K562 (cell line): ENCODE data around the gene PODN. TPM values are rescaled to one million over a fixed set of nuclear protein-coding genes. Genes with fewer than 3 reads are reported as not detected.

Experiments used
- ATAC-seq: fragments of 200-7000 bp; cut with Tn5 transposase; 3 replicates; pipeline ENCODE4 v1.9.1; 2020; ENCODE audit warnings: moderate library complexity
- BruUV-seq: library from RNA; stranded (reverse); fragments of 400-500 nt; replicated peaks from 2 replicates; lab custom pipeline; 2021; lab: Mats Ljungman, UMichigan
- CTCF ChIA-PET: fragments of 300-600 bp; formaldehyde crosslinking; extraction: SDS; loops from one replicate; lab custom pipeline; 2021; ENCODE audit warnings: low intra/inter-chr PET ratio; lab: Yijun Ruan, JAX
- POLR2A ChIA-PET: fragments of 300-600, 350-650 bp; sonication (Branson Sonifier 250); formaldehyde crosslinking; extraction: SDS; loops from one replicate; lab custom pipeline; 2021; ENCODE audit warnings: antibody characterized with exemption, inconsistent platforms; lab: Yijun Ruan, JAX
- DNase-seq, 4 experiments: peaks; one replicate each; pipeline versions ENCODE4 v3.0.0 to v3.0.0-alpha.2; 2011 to 2018; ENCODE audit warnings: low spot score in 3 of 4, mixed read lengths in 3 of 4; ENCODE audit errors: extremely low read depth in 1 of 4
- FAIRE-seq: peaks from 2 replicates; lab custom pipeline; 2011; peaks lifted over from hg19 to GRCh38; lab: Jason Lieb, UNC
- H2AFZ ChIP-seq: 2 replicates; pipeline ENCODE4 v1.6.0; 2011; ENCODE audit warnings: low read depth, low read length, control low read depth, inconsistent platforms
- H3K27ac ChIP-seq: fragments of 200-600 bp; 3 replicates; pipeline ENCODE4 v1.8.0; 2011; ENCODE audit warnings: low read depth, mild to moderate bottlenecking, control low read depth, inconsistent platforms, low read length, moderate library complexity, mixed read lengths; ENCODE audit errors: extremely low read depth
- H3K27me3 ChIP-seq, 2 experiments: fragments of 300-600 bp in 1 of 2; 2 replicates in 1 of 2; 3 replicates in 1 of 2; pipeline versions ENCODE4 v1.6.0 to v1.8.0; 2011; ENCODE audit warnings: inconsistent platforms in 2 of 2, low read length in 2 of 2, mild to moderate bottlenecking in 1 of 2, mixed read lengths in 1 of 2, moderate library complexity in 1 of 2; ENCODE audit not compliant: control insufficient read depth in 2 of 2, insufficient read depth in 2 of 2
- H3K36me3 ChIP-seq: fragments of 300-600 bp; 3 replicates; pipeline ENCODE4 v1.8.0; 2011; ENCODE audit warnings: mild to moderate bottlenecking, low read length, inconsistent platforms; ENCODE audit not compliant: control insufficient read depth, insufficient read depth
- H3K4me1 ChIP-seq, 2 experiments: fragments of 200-600 bp in 1 of 2; replicated peaks in 1 of 2; 2 replicates in 1 of 2; 3 replicates in 1 of 2; pipeline versions ENCODE4 v1.5.1 to v1.8.0; 2011; ENCODE audit warnings: inconsistent platforms in 2 of 2, low read length in 2 of 2, mild to moderate bottlenecking in 1 of 2, mixed read lengths in 1 of 2, moderate library complexity in 1 of 2; ENCODE audit not compliant: control insufficient read depth in 2 of 2, insufficient read depth in 2 of 2
- H3K4me2 ChIP-seq: 2 replicates; pipeline ENCODE4 v1.6.1; 2011; ENCODE audit warnings: low read length, control low read depth, inconsistent platforms, mixed read lengths; ENCODE audit not compliant: insufficient read depth
- H3K4me3 ChIP-seq: fragments of 200-600 bp; sonication (generic), shearing (Covaris generic); 2 replicates; pipeline ENCODE4 v1.5.1; 2016; ENCODE audit warnings: control low read depth, inconsistent platforms
- H3K79me2 ChIP-seq: fragments of 200-600 bp; 3 replicates; pipeline ENCODE4 v1.8.0; 2011; ENCODE audit warnings: low read length, inconsistent platforms; ENCODE audit not compliant: control insufficient read depth, insufficient read depth
- H3K9ac ChIP-seq, 2 experiments: 2 replicates each; pipeline versions ENCODE4 v1.6.0 to v1.6.1; 2011; ENCODE audit warnings: low read depth in 2 of 2, low read length in 2 of 2, control low read depth in 1 of 2, inconsistent platforms in 1 of 2, mild to moderate bottlenecking in 1 of 2, mixed read lengths in 1 of 2; ENCODE audit not compliant: insufficient read depth in 1 of 2
- H3K9me1 ChIP-seq: one replicate; pipeline ENCODE4 v1.6.0; 2011; ENCODE audit warnings: inconsistent platforms, mild to moderate bottlenecking, low read length, moderate library complexity; ENCODE audit not compliant: control insufficient read depth, insufficient read depth
- H3K9me3 ChIP-seq: replicated peaks from 2 replicates; pipeline ENCODE4 v1.5.1; 2011; ENCODE audit warnings: low read depth, low read length, inconsistent platforms; ENCODE audit not compliant: control insufficient read depth, insufficient read depth
- H4K20me1 ChIP-seq: replicated peaks from 2 replicates; pipeline ENCODE4 v1.6.1; 2011; ENCODE audit warnings: low read length, inconsistent platforms, mixed read lengths; ENCODE audit not compliant: control insufficient read depth, insufficient read depth
- BACH1 ChIP-seq: fragments of 200-800 bp; sonication (Bioruptor generic); IDR thresholded peaks from 2 replicates; pipeline ENCODE4 v1.6.1; 2016; ENCODE audit warnings: missing genetic modification characterization, missing compliant biosample characterization
- ETV6 ChIP-seq, 3 experiments: fragments of 150-350 bp in 1 of 3; sonication (generic) in 1 of 3; formaldehyde crosslinking in 1 of 3; IDR thresholded peaks; 2 replicates each; pipeline versions ENCODE4 v1.6.1 to v1.8.0; 2014 to 2022; ENCODE audit warnings: borderline replicate concordance in 2 of 3, low read depth in 2 of 3, antibody characterized with exemption in 1 of 3, low read length in 1 of 3, mild to moderate bottlenecking in 1 of 3, missing genetic modification reagents in 1 of 3
- EWSR1 ChIP-seq: fragments of 450-650 bp; IDR thresholded peaks from 2 replicates; pipeline ENCODE4 v1.6.1; 2018; ENCODE audit warnings: borderline replicate concordance, mild to moderate bottlenecking, low read depth, moderate library complexity; ENCODE audit not compliant: partially characterized antibody
- FUS ChIP-seq: fragments of 200-400 bp; formaldehyde crosslinking; optimal IDR thresholded peaks from 2 replicates; pipeline ENCODE3; 2017; ENCODE audit warnings: low read depth, low read length
- HDAC3 ChIP-seq: fragments of 450-650 bp; IDR thresholded peaks from 2 replicates; pipeline ENCODE4 v1.6.1; 2018; ENCODE audit warnings: borderline replicate concordance, mild to moderate bottlenecking, moderate library complexity; ENCODE audit not compliant: partially characterized antibody
- RBM22 ChIP-seq: fragments of 200-400 bp; formaldehyde crosslinking; IDR thresholded peaks from 2 replicates; pipeline ENCODE4 v1.6.1; 2018; ENCODE audit warnings: low read length, low read depth; ENCODE audit not compliant: poor library complexity, severe bottlenecking
- TARDBP ChIP-seq: fragments of 450-650 bp; IDR thresholded peaks from 2 replicates; pipeline ENCODE4 v1.6.1; 2016
- ZNF212 ChIP-seq: fragments of 450-650 bp; formaldehyde crosslinking; IDR thresholded peaks from 2 replicates; pipeline ENCODE4 v1.4.0; 2020; ENCODE audit warnings: mild to moderate bottlenecking
- ZNF431 ChIP-seq: sonication (generic); formaldehyde crosslinking; IDR thresholded peaks from 2 replicates; pipeline ENCODE4 v1.8.0; 2022; ENCODE audit warnings: mild to moderate bottlenecking, missing genetic modification reagents
- WGBS: fragments of 100-300 bp; shearing (Covaris generic); methylation state at CpG from one replicate; pipeline ENCODE4 v1.1.6; 2016; ENCODE audit warnings: low coverage, mixed read lengths; ENCODE audit not compliant: insufficient coverage; ENCODE audit errors: missing lambda C conversion rate; 5-methylcytosine and 5-hydroxymethylcytosine counted together
- in situ Hi-C: fragments of 300-500 bp; cut with MboI; formaldehyde crosslinking; loops from 4 replicates; pipeline ENCODE4 v1.15.0; 2018; ENCODE audit warnings: inconsistent platforms, mixed read lengths
- intact Hi-C: fragments of 100-400 bp; cut with micrococcal nuclease; formaldehyde crosslinking; loops from 2 replicates; pipeline ENCODE4 v1.14.2; 2022
- polyA plus RNA-seq, 8 experiments: library from polyadenylated mRNA; depleted of rRNA in 4 of 8; stranded (reverse) in 5 of 8; unstranded in 3 of 8; fragments of >200 nt; fragmentation: Nextera tagmentation in 2 of 8; fragmentation: Illumina TruSeq in 1 of 8; extraction: Ambion mirVana in 2 of 8; extraction: Trizol in 1 of 8; gene quantifications; 2 replicates each; pipeline versions ENCODE4 v1.2.1 to v1.2.3, GENCODE V29; 2011 to 2014; ENCODE audit warnings: inconsistent platforms in 1 of 8, missing spikeins in 1 of 8
- total RNA-seq, 7 experiments: library from RNA; depleted of rRNA in 6 of 7; stranded (reverse); fragments of >200 nt in 6 of 7; fragmentation: Illumina TruSeq in 2 of 7; extraction: Trizol in 2 of 7; gene quantifications; 2 replicates each; pipeline versions ENCODE4 v1.2.1 to v1.2.3, GENCODE V29; 2011 to 2021; ENCODE audit warnings: low replicate concordance in 1 of 7

Gene PODN
- total and polyA plus RNA-seq, 9 of the 15 experiments (the other 6 are each of a cell fraction or from before 2014, with no cell fraction given), result not detected

DNA sequence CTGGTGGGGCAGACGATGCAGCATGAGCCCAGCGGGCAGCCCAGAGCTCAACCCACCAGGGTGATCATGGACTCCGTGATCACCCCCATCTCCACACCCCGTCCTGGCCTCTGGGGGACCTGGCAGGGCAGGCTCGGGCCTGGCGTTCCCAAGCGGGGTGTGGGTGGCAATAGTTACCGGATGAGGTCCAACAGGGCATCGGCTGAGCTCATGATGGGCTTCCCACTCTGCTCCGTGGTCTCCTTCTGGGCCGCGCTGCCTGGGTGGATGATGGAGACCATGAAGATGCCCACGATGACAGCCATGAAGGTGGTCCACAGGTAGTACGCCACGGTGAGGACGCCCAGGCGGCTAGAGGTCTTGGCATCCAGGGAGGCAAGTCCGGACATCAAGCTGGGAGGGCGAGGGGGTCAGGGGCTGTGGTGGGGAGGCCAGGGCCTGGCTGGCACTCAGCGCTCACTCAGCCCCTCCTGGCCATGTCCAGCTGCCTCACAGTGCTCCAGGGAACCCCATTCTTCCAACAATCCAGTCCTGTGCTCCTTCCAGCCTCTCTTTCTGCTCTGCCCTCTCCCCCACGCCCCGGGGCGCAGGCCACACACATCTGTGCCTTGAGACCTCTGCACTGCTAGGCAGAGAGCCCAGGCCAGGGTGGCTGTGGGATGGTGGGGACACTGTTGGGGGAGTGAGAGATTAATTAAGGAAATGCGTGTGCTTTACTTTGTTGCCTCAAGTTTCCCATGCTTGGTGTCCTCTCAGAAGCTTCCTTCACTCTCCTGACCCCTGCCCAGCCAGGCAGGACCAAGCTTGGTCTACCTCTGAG, 52.8 kb downstream of the PODN start:
- no peaks in the 10 kb centered on the region for H3K79me2 ChIP-seq
- ATAC-seq, result no peak
- H3K9me3 ChIP-seq, result 0 out of 2 replicates have a peak, but pooled peaks cover 4% of the 10 kb centered on the region
- H3K9ac ChIP-seq, result no peak overlapping the region; a peak in 1 of 4 replicates
- no peak for DNase-seq
- H3K27ac ChIP-seq, result no peak overlapping the region
- no peak overlapping the region for H3K4me3 ChIP-seq
- H3K4me2 ChIP-seq, result no peak overlapping the region
- BruUV-seq, result no TSS peak
- peaks cover 0 to 25% of the 10 kb centered on the region in 2 experiments; a peak in 2 of 5 replicates for H3K4me1 ChIP-seq
- no peaks in the 10 kb centered on the region for H3K9me1 ChIP-seq
- H3K36me3 ChIP-seq, result no peaks in the 10 kb centered on the region
- CTCF ChIA-PET, result no interaction called here
- TF ChIP-seq ZNF212, result no peak
- TF ChIP-seq ZNF431 (CRISPR knock-in tag), result no peak
- TF ChIP-seq ETV6 (IDR thresholded peaks at IDR 0.05; ENCODE audit: borderline replicate concordance in 1 of 2, low read depth in 2 of 2, low read length in 1 of 2), result no peak
- TF ChIP-seq ETV6 (CRISPR knock-in tag; IDR thresholded peaks at IDR 0.05; ENCODE audit: borderline replicate concordance), result no peak
- TF ChIP-seq FUS, result no peak
- no peak for TF ChIP-seq EWSR1
- TF ChIP-seq RBM22, result no peak
- TF ChIP-seq BACH1 (tag), result no peak
- TF ChIP-seq HDAC3, result no peak
- no peak for TF ChIP-seq TARDBP
- peaks cover 13 to 74% of the 10 kb centered on the region in 2 experiments; a peak in 4 of 5 replicates for H3K27me3 ChIP-seq
- in situ Hi-C loops, result no loop called here
- intact Hi-C loops, result no loop called here
- no peak for FAIRE-seq
- POLR2A ChIA-PET, result interaction anchor here (0.7 kb wide), 1 partner anchor 30 kb away, joined by 3 read pairs; no protein-coding TSS in a partner anchor
- WGBS, result 10% methylated on average over 23 of the region's 24 CpGs
- peaks cover 10% of the 10 kb centered on the region for H4K20me1 ChIP-seq
- H2AFZ ChIP-seq, result no peak overlapping the region
